GM23338 (cell line): Measurements from ENCODE around the gene ZNF550.

ENCODE experiments used
- ETS1 ChIP-seq: IDR thresholded peaks from 2 replicates; pipeline ENCODE4 v1.6.1; 2016; ENCODE audit warnings: antibody characterized with exemption
- EZH2 ChIP-seq: fragments of 200-600 bp; sonication (generic); IDR thresholded peaks from one replicate; pipeline ENCODE4 v1.8.0; 2017; ENCODE audit warnings: antibody characterized with exemption, mild to moderate bottlenecking, low read depth; ENCODE audit not compliant: unreplicated experiment
- EZH2phosphoT487 ChIP-seq: fragments of 200-600 bp; sonication (generic); IDR thresholded peaks from one replicate; pipeline ENCODE4 v1.8.1; 2018; ENCODE audit warnings: antibody characterized with exemption; ENCODE audit not compliant: unreplicated experiment
- JUNB ChIP-seq: IDR thresholded peaks from one replicate; pipeline ENCODE4 v1.6.1; 2016; ENCODE audit warnings: antibody characterized with exemption; ENCODE audit not compliant: unreplicated experiment
- NANOG ChIP-seq: IDR thresholded peaks from 2 replicates; pipeline ENCODE4 v1.6.1; 2016; ENCODE audit warnings: antibody characterized with exemption, borderline replicate concordance
- POLR2AphosphoS5 ChIP-seq: IDR thresholded peaks from 2 replicates; pipeline ENCODE4 v1.6.1; 2016; ENCODE audit warnings: antibody characterized with exemption, low read depth
- REST ChIP-seq: IDR thresholded peaks from one replicate; pipeline ENCODE4 v1.6.1; 2018; ENCODE audit warnings: antibody characterized with exemption; ENCODE audit not compliant: unreplicated experiment
- STAT1 ChIP-seq: IDR thresholded peaks from one replicate; pipeline ENCODE4 v1.6.1; 2016; ENCODE audit warnings: antibody characterized with exemption; ENCODE audit not compliant: unreplicated experiment
- ZNF114 ChIP-seq: fragments of 250-450 bp; sonication (Bioruptor Pico); IDR thresholded peaks from 2 replicates; pipeline ENCODE4 v1.5.0; 2020; ENCODE audit warnings: mild to moderate bottlenecking, moderate library complexity
- TF ChIP-seq, protein P1 (sequence below), 2 experiments: fragments of 200-600 bp in 1 of 2; sonication (generic) in 1 of 2; conservative IDR thresholded peaks; 2 replicates each; pipeline versions ENCODE4 v1.5.1 to v1.6.1; 2016 to 2017; ENCODE audit warnings: antibody characterized with exemption in 2 of 2, low read depth in 2 of 2, mild to moderate bottlenecking in 2 of 2, moderate library complexity in 1 of 2

DNA sequence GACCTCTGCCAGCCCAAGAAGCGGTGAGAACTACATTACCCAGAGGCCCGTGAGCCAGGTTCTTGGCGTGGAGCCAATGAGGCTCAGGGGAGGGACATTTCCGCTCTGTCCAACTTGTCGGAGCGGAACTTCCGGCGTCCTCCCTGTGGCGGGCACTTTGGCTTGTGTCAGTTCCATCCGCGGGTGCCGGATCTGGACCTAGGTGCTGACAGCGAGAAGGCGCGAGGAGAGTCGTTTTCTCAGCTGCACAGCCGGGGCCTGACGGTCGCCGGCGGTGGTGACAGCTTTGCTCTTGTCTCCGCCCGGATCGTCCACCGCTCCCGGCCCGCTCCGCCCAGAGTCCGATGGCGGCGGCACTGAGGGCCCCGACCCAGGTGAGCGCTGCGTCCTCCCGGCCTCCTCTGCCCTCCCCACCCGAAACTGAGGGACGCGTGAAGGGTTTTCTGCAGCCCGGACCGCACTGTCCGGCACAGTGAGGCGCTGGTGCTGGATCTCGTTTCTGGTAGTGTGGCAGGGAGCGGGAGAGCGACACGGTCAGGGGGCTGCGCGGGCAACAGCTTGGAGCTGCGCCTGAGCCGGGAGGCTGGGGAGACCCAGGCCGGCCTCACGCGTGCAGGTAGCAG, 40.2 kb upstream of the ZNF550 start, which contains the start of gene ZNF530:
- TF ChIP-seq POLR2AphosphoS5 (peak; percentile 63), REST (no peak), JUNB (no peak), ZNF114 (no peak), STAT1 (no peak), EZH2 (no peak), NANOG (0 out of 2 replicates have a peak, but pooled peaks have one; percentile 4), ETS1 (peak; percentile 91), EZH2phosphoT487 (no peak)
- TF ChIP-seq, protein P1, sequence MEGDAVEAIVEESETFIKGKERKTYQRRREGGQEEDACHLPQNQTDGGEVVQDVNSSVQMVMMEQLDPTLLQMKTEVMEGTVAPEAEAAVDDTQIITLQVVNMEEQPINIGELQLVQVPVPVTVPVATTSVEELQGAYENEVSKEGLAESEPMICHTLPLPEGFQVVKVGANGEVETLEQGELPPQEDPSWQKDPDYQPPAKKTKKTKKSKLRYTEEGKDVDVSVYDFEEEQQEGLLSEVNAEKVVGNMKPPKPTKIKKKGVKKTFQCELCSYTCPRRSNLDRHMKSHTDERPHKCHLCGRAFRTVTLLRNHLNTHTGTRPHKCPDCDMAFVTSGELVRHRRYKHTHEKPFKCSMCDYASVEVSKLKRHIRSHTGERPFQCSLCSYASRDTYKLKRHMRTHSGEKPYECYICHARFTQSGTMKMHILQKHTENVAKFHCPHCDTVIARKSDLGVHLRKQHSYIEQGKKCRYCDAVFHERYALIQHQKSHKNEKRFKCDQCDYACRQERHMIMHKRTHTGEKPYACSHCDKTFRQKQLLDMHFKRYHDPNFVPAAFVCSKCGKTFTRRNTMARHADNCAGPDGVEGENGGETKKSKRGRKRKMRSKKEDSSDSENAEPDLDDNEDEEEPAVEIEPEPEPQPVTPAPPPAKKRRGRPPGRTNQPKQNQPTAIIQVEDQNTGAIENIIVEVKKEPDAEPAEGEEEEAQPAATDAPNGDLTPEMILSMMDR (conservative IDR thresholded peaks at IDR 0.05; ENCODE audit: low read depth in 2 of 2): no peak
